CD4-positive, alpha-beta T cell treated with Interleukin-10 for 1 hour (primary cell): ENCODE results near the gene PLCB3.

Experiments
- DNase-seq: peaks from one replicate; pipeline ENCODE4 v3.0.0-alpha.2; 2020

The PLCB3 gene

GRCh38 chr11:64252003-64252872, 908 bp downstream of the PLCB3 start:
- DNase-seq = no peak

GRCh38 chr11:64253043-64253442, 1.7 kb downstream of the PLCB3 start:
- DNase-seq = no peak

- no peak for DNase-seq
Observed at GRCh38 chr11:64253481-64253880, 2.2 kb downstream of the PLCB3 start.

- DNase-seq = no peak
Observed at GRCh38 chr11:64254326-64254725, 3.0 kb downstream of the PLCB3 start.

- DNase-seq = no peak
Observed at GRCh38 chr11:64255135-64256128, 4.1 kb downstream of the PLCB3 start.

GRCh38 chr11:64256300-64256699, 5.0 kb downstream of the PLCB3 start:
- no peak for DNase-seq

GRCh38 chr11:64258356-64258755, 7.0 kb downstream of the PLCB3 start:
- DNase-seq = no peak

- no peak for DNase-seq
Observed at GRCh38 chr11:64258946-64259532, 7.7 kb downstream of the PLCB3 start.

- DNase-seq = no peak
Observed at GRCh38 chr11:64259533-64260067, 8.3 kb downstream of the PLCB3 start.

GRCh38 chr11:64260147-64260708, 8.9 kb downstream of the PLCB3 start:
- DNase-seq = no peak

- DNase-seq = no peak
Observed at GRCh38 chr11:64261556-64262080, 10.3 kb downstream of the PLCB3 start.

- no peak for DNase-seq
Observed at GRCh38 chr11:64262271-64263002, 11.1 kb downstream of the PLCB3 start.

- DNase-seq = no peak
Observed at GRCh38 chr11:64263021-64263946, 12.0 kb downstream of the PLCB3 start.

GRCh38 chr11:64263947-64264317, 12.6 kb downstream of the PLCB3 start:
- DNase-seq = no peak

- no peak for DNase-seq
Observed at GRCh38 chr11:64264371-64264852, 13.1 kb downstream of the PLCB3 start.

- no peak for DNase-seq
Observed at GRCh38 chr11:64265176-64266160, 14.1 kb downstream of the PLCB3 start.

GRCh38 chr11:64266339-64266738, 15.0 kb downstream of the PLCB3 start:
- no peak for DNase-seq

GRCh38 chr11:64267207-64267945, 16.0 kb downstream of the PLCB3 start:
- DNase-seq = no peak
